Right atrium auricular region (tissue), 2 donors: ENCODE results near the gene SYTL4. TPM values are rescaled to one million over a fixed set of nuclear protein-coding genes. Genes with fewer than 3 reads are reported as not detected.
"Not testable (repeated sequence)": the region's sequence is repeated elsewhere in the genome, so short reads cannot be mapped to it uniquely, and the experiment has no call there.

Source experiments
- DNase-seq: peaks from one replicate; pipeline ENCODE4 v3.0.0-alpha.2; 2019; ENCODE audit warnings: low spot score
- H3K27ac ChIP-seq, 2 donors: fragments of 200-600 bp; sonication (generic); 1 replicate in 1 of 2; 2 replicates in 1 of 2; pipeline ENCODE4 v1.5.1; 2016 to 2019
- H3K27me3 ChIP-seq, 2 donors: fragments of 200-600 bp; sonication (generic); one replicate each; pipeline versions ENCODE4 v1.5.1 to v1.6.0; 2017 to 2019
- H3K36me3 ChIP-seq: fragments of 200-600 bp; sonication (generic); one replicate; pipeline ENCODE4 v1.5.1; 2016
- H3K4me1 ChIP-seq, 2 donors: fragments of 200-600 bp; sonication (generic); one replicate each; pipeline versions ENCODE4 v1.5.1 to v1.6.0; 2017 to 2019
- H3K4me3 ChIP-seq, 2 donors: fragments of 200-600 bp; sonication (generic); 1 replicate in 1 of 2; 2 replicates in 1 of 2; pipeline ENCODE4 v1.5.1; 2017 to 2019; ENCODE audit warnings: mild to moderate bottlenecking in 1 of 2, moderate library complexity in 1 of 2
- H3K9me3 ChIP-seq, 2 donors: fragments of 200-600 bp; sonication (generic); one replicate each; pipeline ENCODE4 v1.5.1; 2019
- total RNA-seq, 2 donors: library from RNA; depleted of rRNA; stranded (reverse); fragments of >200 nt; gene quantifications; one replicate each; pipeline ENCODE4 v1.1.0, GENCODE V29; 2016
- TF ChIP-seq, protein P1 (sequence below), 2 donors: fragments of 200-600 bp; sonication (generic); IDR thresholded peaks; one replicate each; pipeline ENCODE4 v1.5.1; 2019; ENCODE audit warnings: antibody characterized with exemption in 2 of 2

Gene SYTL4
- total RNA-seq = 1 to 10 TPM; 3.2 to 4.8 TPM

GRCh38 chrX:100731441-100732281 is at the start of gene SYTL4:
SYTL4 (minus strand) TSS chrX:100732121; CDS start chrX:100702037, 30,084 bp downstream.
- no peaks in the 10 kb centered on the region for H3K27me3 ChIP-seq
- peak within 1 kb of the TSS in 1 of 2 donors; percentile 61 for H3K27ac ChIP-seq
- no peak for DNase-seq
- H3K9me3 ChIP-seq = no peaks in the 10 kb centered on the region
- no peaks in the 10 kb centered on the region for H3K4me1 ChIP-seq
- no peaks in the 10 kb centered on the region for H3K36me3 ChIP-seq
- TF ChIP-seq, protein P1, sequence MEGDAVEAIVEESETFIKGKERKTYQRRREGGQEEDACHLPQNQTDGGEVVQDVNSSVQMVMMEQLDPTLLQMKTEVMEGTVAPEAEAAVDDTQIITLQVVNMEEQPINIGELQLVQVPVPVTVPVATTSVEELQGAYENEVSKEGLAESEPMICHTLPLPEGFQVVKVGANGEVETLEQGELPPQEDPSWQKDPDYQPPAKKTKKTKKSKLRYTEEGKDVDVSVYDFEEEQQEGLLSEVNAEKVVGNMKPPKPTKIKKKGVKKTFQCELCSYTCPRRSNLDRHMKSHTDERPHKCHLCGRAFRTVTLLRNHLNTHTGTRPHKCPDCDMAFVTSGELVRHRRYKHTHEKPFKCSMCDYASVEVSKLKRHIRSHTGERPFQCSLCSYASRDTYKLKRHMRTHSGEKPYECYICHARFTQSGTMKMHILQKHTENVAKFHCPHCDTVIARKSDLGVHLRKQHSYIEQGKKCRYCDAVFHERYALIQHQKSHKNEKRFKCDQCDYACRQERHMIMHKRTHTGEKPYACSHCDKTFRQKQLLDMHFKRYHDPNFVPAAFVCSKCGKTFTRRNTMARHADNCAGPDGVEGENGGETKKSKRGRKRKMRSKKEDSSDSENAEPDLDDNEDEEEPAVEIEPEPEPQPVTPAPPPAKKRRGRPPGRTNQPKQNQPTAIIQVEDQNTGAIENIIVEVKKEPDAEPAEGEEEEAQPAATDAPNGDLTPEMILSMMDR (IDR thresholded peaks at IDR 0.05) = no peak
- H3K4me3 ChIP-seq = peak within 1 kb of the TSS; percentile 52 to 63

- DNase-seq, H3K4me3 ChIP-seq, H3K27ac ChIP-seq, H3K27me3 ChIP-seq, H3K4me1 ChIP-seq, H3K36me3 ChIP-seq: not testable (repeated sequence)
- H3K9me3 ChIP-seq = peaks cover 0 to 15% of the 10 kb centered on the region in 2 donors
Observed at GRCh38 chrX:100769439-100769838, 37.5 kb upstream of the SYTL4 start.

DNA sequence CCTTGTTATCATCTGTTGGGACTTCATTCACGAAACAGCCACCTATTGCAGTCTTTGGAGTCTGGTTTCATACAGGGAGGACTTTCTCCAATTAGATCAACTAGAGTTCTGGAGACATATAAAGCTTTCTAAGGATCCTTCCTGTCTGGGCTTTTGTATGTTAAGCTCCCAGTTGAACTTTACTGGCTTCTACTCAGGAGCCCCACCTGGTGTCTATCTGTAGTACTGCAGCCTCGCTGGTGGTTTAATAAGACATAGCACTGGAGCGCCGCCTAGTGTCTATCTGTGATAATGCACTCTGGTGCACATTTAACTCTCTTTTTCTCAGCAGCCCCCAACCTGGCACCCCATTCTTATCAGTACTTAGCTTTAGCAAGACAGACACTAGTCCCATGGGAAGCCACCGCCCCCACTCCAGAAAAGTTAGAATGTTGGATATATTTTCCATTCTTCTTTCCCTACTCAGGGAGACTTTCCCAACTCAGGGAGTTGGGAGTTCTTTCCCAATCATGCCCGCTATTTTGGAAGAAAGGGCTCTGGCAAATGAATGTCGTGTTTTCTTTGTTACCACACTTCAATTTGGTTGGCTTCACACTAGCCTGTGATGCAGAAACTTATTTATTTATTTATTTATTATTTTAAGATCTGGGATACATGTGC is 36.9 kb upstream of the SYTL4 start:
- TF ChIP-seq, protein P1 (IDR thresholded peaks at IDR 0.05) = peak; percentile 89 to 96
- H3K27me3 ChIP-seq = no peaks in the 10 kb centered on the region
- H3K4me1 ChIP-seq = no peaks in the 10 kb centered on the region

DNA sequence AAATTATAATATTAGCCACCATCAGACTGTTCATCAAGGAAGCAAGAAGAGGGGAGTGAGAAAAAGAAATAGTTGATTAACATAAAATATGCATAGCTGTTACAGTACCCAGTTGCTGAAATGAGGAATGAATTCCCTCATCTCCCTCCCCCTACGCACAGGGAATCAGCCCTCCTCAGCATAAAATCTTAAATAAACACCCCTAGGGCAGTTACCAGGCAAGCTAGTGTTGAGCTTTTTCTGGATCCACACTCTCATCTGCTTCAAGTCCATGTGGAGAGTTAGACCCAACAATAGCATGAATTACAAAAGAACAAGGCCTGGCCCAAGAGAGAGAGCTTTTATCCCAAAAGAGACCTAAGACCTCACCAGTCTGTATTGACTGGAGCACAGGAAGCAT is 19.0 kb upstream of the SYTL4 start:
- Histone ChIP-seq H3K4me3 (no peak overlapping the region), H3K9me3 (no peaks in the 10 kb centered on the region), H3K27me3 (no peaks in the 10 kb centered on the region), H3K36me3 (no peaks in the 10 kb centered on the region), H3K4me1 (no peaks in the 10 kb centered on the region), H3K27ac (no peak overlapping the region)
- no peak for DNase-seq
- TF ChIP-seq, protein P1 (IDR thresholded peaks at IDR 0.05) = no peak

More for the DNA sequence above, 36.9 kb upstream of the SYTL4 start:
- no peaks in the 10 kb centered on the region for H3K36me3 ChIP-seq
- DNase-seq = peak; percentile 87
- no peak overlapping the region for H3K27ac ChIP-seq
- H3K9me3 ChIP-seq = peaks cover 0 to 15% of the 10 kb centered on the region in 2 donors
- H3K4me3 ChIP-seq = no peak overlapping the region

GRCh38 chrX:100748108-100748507 is 16.2 kb upstream of the SYTL4 start:
- no peak overlapping the region for H3K4me3 ChIP-seq
- no peaks in the 10 kb centered on the region for H3K36me3 ChIP-seq
- no peaks in the 10 kb centered on the region for H3K4me1 ChIP-seq
- no peaks in the 10 kb centered on the region for H3K9me3 ChIP-seq
- DNase-seq = no peak
- no peak overlapping the region for H3K27ac ChIP-seq
- no peaks in the 10 kb centered on the region for H3K27me3 ChIP-seq
- TF ChIP-seq, protein P1 (IDR thresholded peaks at IDR 0.05) = no peak

- H3K9me3 ChIP-seq = no peaks in the 10 kb centered on the region
- no peak overlapping the region for H3K27ac ChIP-seq
- TF ChIP-seq, protein P1 (IDR thresholded peaks at IDR 0.05) = no peak
Observed at GRCh38 chrX:100747703-100748102, 15.8 kb upstream of the SYTL4 start.

More at GRCh38 chrX:100747703-100748102, 15.8 kb upstream of the SYTL4 start:
- Histone ChIP-seq H3K27me3 (no peaks in the 10 kb centered on the region), H3K36me3 (no peaks in the 10 kb centered on the region), H3K4me3 (no peak overlapping the region), H3K4me1 (no peaks in the 10 kb centered on the region)
- DNase-seq = no peak
